Nephron progenitor cell (in vitro differentiated cells): ENCODE results near the gene PTPRA.
A peak's percentile ranks its signal among the peaks of the same experiment; 100 is the strongest.

Experiments used
- DNase-seq: peaks from one replicate; pipeline ENCODE4 v3.0.0; 2021
- H3K27ac Mint-ChIP-seq: 2 replicates; pipeline ENCODE4 v1.8.0; 2021; ENCODE audit warnings: mild to moderate bottlenecking, moderate library complexity, mixed read lengths
- H3K27me3 Mint-ChIP-seq: 2 replicates; pipeline ENCODE4 v1.8.0; 2021; ENCODE audit warnings: mild to moderate bottlenecking, low read depth, mixed read lengths; ENCODE audit not compliant: poor library complexity
- H3K36me3 Mint-ChIP-seq: 2 replicates; pipeline ENCODE4 v1.8.0; 2021; ENCODE audit warnings: low read depth, mixed read lengths
- H3K4me1 Mint-ChIP-seq: 2 replicates; pipeline ENCODE4 v1.8.0; 2021; ENCODE audit warnings: mixed read lengths
- H3K4me3 Mint-ChIP-seq: 2 replicates; pipeline ENCODE4 v1.8.0; 2021; ENCODE audit warnings: mild to moderate bottlenecking, moderate library complexity, mixed read lengths
- H3K9me3 Mint-ChIP-seq: 2 replicates; pipeline ENCODE4 v1.8.0; 2021; ENCODE audit warnings: mild to moderate bottlenecking, moderate library complexity, mixed read lengths
- CTCF ChIP-seq: fragments of 200-600 bp; sonication (generic); IDR thresholded peaks from 2 replicates; pipeline ENCODE4 v1.5.0; 2021; ENCODE audit warnings: antibody characterized with exemption

The PTPRA gene

GRCh38 chr20:2930538-2930937 lies 57.3 kb downstream of the PTPRA start:
- peaks cover 42% of the 10 kb centered on the region for H3K36me3 Mint-ChIP-seq
- no peaks in the 10 kb centered on the region for H3K9me3 Mint-ChIP-seq
- no peaks in the 10 kb centered on the region for H3K27me3 Mint-ChIP-seq
- no peak for DNase-seq
- H3K4me1 Mint-ChIP-seq: no peaks in the 10 kb centered on the region
- TF ChIP-seq CTCF: no peak
- H3K27ac Mint-ChIP-seq: no peak overlapping the region
- H3K4me3 Mint-ChIP-seq: no peak overlapping the region

DNA sequence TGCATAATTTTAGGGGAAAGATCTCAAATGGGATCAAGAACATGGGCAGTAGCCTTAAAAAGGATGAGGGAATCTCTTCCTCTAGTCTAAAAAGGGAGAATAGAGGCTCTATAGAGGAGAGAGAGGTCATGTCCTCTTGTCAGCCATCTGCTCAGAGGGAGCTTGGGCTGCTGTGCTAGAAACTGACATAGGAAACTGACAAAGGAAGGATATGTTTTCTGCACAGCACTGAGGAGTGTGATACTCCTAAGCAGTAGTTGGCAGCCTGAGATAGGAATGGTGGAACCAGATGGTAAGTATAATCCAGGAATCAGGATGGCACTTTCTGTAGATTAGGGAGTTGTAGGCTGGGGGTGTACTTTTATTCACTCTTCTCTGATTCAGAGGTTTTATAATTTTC lies 59.2 kb downstream of the PTPRA start:
- peaks cover 31% of the 10 kb centered on the region for H3K36me3 Mint-ChIP-seq

GRCh38 chr20:2937902-2938301 lies 64.6 kb downstream of the PTPRA start:
- Mint-ChIP-seq H3K36me3 (peaks cover 26% of the 10 kb centered on the region), H3K27ac (no peak overlapping the region), H3K4me3 (no peak overlapping the region), H3K9me3 (no peaks in the 10 kb centered on the region), H3K27me3 (no peaks in the 10 kb centered on the region), H3K4me1 (peaks cover 13% of the 10 kb centered on the region)
- TF ChIP-seq CTCF: no peak
- no peak for DNase-seq

More for the DNA sequence above, 59.2 kb downstream of the PTPRA start:
- Mint-ChIP-seq H3K27ac (no peak overlapping the region), H3K27me3 (no peaks in the 10 kb centered on the region), H3K9me3 (no peaks in the 10 kb centered on the region), H3K4me3 (no peak overlapping the region), H3K4me1 (no peaks in the 10 kb centered on the region)
- no peak for DNase-seq
- TF ChIP-seq CTCF: no peak

- TF ChIP-seq CTCF: no peak
- Mint-ChIP-seq H3K36me3 (peaks cover 38% of the 10 kb centered on the region), H3K9me3 (no peaks in the 10 kb centered on the region), H3K4me3 (no peak overlapping the region), H3K4me1 (peaks cover 21% of the 10 kb centered on the region), H3K27me3 (no peaks in the 10 kb centered on the region), H3K27ac (no peak overlapping the region)
- DNase-seq: no peak
Measured at GRCh38 chr20:2942439-2942838, 69.2 kb downstream of the PTPRA start.

DNA sequence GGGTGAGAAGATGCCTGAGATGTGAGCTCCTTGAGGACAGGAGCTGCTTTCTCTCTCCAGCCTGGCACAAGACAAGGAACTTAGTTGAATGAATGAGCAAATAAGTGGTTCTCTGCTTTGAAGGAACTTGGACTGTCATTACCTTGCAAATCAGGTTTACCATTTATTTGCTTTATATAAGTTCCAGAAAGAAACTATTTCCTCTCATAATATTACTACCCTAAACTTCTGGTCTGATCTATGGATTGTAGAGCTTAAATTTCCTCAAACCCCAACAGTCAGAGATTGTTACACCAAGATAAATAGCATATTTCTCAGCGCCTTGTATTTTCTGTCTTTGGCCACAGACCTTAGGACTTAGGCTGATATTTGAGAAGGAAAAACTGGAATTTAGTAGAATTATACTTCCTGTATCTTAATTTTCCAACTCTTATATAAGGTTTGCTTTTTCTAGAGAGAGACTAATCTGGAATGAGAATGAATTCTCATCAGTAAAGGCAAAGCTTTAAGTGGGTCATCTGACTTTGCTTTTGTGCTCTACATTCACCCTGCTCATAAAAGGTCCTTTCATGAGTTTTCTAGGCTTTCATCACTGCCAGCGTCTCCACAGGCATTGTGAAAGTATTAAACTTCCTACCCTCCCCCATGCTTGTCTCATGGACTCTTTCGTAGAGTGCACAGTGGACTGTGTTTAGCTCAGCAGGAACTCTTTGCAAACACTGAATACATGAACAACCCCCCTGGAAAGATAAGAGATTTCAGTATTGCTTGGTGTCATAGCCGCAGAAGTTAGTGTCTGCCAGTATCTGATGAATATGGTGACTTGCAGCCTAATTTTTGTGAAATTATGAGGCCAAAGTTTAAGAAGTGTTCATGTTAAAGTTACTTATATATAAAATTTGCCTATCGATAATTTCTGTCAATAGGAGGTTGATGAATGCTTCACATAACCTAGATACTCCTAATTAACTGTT lies 74.0 kb downstream of the PTPRA start:
- peaks cover 10% of the 10 kb centered on the region for H3K4me1 Mint-ChIP-seq
- H3K9me3 Mint-ChIP-seq: no peaks in the 10 kb centered on the region
- no peak for TF ChIP-seq CTCF
- DNase-seq: no peak
- peak overlapping the region; percentile 78 for H3K27ac Mint-ChIP-seq
- H3K4me3 Mint-ChIP-seq: no peak overlapping the region
- H3K36me3 Mint-ChIP-seq: peaks cover 60% of the 10 kb centered on the region
- H3K27me3 Mint-ChIP-seq: no peaks in the 10 kb centered on the region

GRCh38 chr20:2948968-2949367 lies 75.7 kb downstream of the PTPRA start:
- peaks cover 68% of the 10 kb centered on the region for H3K36me3 Mint-ChIP-seq
- TF ChIP-seq CTCF: no peak
- H3K27me3 Mint-ChIP-seq: no peaks in the 10 kb centered on the region
- DNase-seq: no peak
- H3K4me3 Mint-ChIP-seq: no peak overlapping the region
- no peaks in the 10 kb centered on the region for H3K9me3 Mint-ChIP-seq
- peaks cover 10% of the 10 kb centered on the region for H3K4me1 Mint-ChIP-seq
- no peak overlapping the region for H3K27ac Mint-ChIP-seq
